M059J (cell line): Measurements from ENCODE around the gene CSPG4. TPM values are rescaled to one million over a fixed set of nuclear protein-coding genes. Genes with fewer than 3 reads are reported as not detected.
"Not testable (repeated sequence)": the region's sequence is repeated elsewhere in the genome, so short reads cannot be mapped to it uniquely, and the experiment has no call there.

Experiments used
- DNase-seq: peaks from one replicate; pipeline ENCODE4 v3.0.0-alpha.2; 2012; ENCODE audit warnings: low read depth
- total RNA-seq: library from RNA; depleted of rRNA; stranded (reverse); fragments of >200 nt; shearing (Covaris generic); gene quantifications from 2 replicates; pipeline ENCODE4 v1.2.3, GENCODE V29; 2014

The CSPG4 gene
- total RNA-seq, 1 experiment from 2014 or later: 8.2 TPM

DNA sequence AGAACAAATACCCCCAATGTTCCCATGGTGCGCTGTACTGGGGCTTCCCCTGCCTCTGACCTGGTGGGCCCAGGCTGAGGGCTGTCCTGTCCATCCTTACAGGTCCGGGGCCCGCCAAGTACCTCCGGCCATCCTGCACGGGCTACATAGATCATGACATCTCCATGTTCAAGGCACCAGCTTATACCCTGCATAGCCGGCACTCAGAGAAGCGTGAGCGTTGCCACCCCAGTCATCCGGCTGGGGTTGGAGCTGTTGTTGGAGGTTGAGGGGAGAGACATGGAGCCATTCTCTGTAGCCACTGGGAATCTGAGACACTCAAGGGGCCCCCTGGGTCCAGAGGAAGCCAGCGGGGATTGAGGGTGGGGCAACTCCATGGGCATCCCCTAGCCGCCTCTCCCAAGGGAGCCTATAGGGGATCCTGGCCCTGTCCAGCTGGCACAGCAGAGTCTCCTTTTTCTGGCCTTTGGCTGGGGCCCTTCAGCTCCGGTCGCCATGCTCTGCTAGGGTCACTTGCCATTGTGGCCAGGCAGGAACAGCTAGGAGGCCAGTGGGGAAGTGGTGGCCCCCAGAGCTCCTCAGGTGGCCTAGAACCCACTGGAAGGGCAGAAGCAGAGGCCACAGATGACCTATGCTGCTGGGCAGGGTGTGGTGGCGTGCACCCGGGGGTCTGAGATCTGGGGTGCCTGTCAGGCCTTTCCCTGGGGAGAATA is 12.5 kb upstream of the CSPG4 start:
- no peak for DNase-seq

- DNase-seq: peak; percentile 96
These were observed 11.4 kb upstream of the CSPG4 start for GRCh38 chr15:75723847-75724660.

DNA sequence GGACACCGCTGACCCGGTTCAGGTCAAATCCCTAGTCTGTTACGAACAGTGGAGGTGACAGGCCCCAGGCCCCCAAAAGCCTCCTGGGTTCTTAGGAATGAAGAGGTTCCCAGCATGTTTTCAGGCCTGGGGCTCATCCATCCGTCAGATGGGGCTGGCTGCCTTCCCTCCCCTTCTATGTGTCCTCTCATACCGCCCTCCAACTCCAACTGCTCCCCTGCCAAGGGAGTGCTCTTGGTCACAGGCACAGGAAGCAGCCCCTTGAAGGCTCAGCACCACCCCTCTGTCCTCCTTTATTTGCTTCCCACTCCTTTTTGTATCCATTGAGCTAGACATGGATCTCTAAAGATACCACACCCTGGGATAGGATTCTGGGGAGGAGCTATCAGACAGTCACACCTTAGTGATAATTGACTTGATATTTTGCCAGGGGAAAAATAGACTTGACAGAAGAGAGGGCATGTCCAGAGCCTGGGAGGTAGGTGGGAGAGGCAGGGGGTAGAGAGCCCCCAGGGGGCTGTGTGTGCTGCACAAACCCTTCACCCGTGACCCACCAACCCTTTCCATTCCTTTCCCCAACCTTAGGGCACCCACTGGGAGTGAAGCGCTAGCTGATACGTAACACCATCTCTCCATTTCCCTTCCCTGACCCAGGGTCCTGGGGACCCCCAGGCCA is 10.7 kb upstream of the CSPG4 start:
- DNase-seq: no peak

GRCh38 chr15:75721923-75722870 is 9.5 kb upstream of the CSPG4 start:
- no peak for DNase-seq

- DNase-seq: no peak
These were observed 8.9 kb upstream of the CSPG4 start for GRCh38 chr15:75721480-75721922.

DNA sequence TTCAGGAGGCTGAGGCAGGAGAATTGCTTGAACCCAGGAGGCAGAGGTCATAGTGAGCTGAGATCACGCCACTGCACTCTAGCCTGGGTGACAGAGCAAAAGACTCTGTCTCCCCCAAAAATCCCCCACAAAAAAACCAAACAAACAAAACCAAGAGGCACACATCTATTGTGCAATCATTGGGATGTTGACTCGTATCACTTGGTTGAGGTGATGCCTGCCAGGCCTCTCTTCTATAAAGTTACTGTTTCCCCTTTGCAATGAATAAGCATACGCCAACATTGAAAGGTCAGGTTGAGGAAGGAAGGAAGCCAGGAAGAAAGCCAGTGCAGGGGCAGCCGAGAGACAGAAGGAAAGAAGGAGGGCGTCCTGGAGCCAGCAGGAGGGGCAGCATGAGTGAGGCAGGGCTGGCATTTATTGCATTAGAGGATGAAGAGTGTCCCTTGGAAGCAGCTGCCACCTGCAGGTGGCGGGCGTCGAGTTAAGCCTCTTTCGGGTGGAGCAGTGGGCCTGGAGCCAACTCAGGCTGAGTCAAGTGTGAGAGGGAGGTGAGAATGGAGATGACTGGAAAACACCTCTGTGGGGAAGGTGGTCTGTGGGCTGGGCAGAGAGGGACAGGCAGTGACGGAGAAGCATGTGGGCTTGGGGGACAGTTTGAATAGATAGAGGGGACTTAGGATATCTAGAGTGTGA is 8.3 kb upstream of the CSPG4 start:
- DNase-seq: peak; percentile 76

- DNase-seq: no peak
These were observed 7.6 kb upstream of the CSPG4 start for GRCh38 chr15:75720297-75720696.

DNA sequence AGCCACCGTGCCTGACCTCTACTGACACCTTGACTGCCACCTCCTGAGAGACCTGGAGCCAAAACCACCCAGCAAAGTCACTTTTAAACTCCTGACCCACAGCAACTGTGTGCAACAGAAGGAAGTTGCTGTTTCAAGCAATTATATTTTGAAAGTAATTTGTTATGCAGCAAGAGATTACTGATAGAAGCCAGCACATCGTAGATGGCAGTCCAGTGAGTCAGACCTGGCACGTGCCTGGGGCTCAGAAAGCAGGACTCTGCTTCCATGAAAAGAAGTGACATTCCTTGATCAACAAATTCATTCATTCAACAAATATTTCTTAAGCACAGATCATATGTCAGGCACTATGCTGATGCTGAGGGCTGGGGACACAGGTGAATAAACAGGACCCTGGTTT is 5.7 kb upstream of the CSPG4 start:
- DNase-seq: peak; percentile 86

DNA sequence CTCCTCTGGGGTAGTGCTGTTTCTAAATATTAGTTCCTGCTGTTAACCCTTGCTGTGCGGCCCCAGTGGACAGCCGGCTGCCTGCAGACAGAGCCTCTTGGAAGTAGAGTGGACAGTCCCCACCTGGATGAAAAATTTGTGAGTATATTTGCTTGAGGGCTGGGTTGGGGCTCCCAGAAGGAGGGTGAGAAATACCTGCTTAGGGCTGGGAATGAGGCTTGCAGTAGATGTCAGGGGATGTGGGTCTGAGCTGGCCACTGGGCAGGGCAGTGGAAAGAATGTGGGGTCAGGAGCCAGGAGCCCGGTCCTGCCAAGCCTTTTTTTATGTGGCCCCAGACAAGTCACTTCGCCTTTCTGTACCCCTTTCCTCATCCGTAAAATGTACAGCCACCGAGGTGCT is 4.4 kb upstream of the CSPG4 start:
- DNase-seq: not testable (repeated sequence)

GRCh38 chr15:75716249-75716950 is 3.8 kb upstream of the CSPG4 start:
- not testable (repeated sequence) for DNase-seq

- DNase-seq: not testable (repeated sequence)
These were observed 2.7 kb upstream of the CSPG4 start for GRCh38 chr15:75715312-75715832.

DNA sequence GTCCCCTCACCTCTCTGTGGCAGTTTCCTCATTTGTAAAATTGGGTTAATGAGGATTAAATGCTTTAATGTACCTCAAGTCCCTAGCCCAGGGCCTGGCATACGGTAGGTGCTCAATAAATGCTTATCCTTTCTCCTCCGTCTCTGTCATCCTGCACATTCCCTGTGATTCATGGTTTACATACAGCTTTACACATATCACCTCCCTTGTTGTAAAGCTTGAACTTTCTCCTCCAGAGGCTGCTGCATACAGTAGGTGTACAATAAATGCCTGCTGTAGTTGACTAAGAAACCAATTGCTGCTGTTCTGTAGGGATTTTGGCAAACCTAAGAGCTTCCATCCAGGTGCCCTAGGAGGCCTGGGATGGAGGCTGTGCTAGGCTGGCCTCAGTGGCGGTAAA is 1.5 kb upstream of the CSPG4 start:
- no peak for DNase-seq

DNA sequence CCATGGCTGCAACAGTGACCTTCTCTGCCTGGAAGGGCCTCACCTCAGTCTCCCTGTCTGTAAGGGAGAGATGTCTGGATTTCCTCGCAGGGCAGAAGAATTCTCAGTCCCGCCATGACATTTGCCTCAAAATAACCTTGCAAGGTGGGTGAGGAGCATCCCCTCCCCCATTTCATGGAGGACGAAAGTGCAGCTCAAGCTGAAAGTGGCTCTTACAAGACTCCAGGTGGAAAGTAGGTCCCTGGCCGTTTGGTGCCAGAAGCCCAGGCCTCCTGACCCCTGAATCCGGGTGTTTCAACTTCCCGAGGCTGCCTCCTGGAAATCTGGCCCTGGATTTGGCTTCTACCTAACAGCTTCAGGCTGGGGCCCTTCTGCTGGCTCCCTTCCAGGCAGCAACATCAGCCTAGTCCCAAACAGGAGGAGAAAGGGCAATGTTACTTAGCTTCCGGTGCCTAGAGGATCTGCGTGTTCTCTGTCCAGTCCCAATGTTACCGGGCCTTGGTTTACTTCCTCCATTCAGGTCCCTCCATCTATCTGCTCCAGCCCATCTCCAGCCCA is 769 bp upstream of the CSPG4 start:
- peak; percentile 49 for DNase-seq

GRCh38 chr15:75711495-75711894 is 1.2 kb downstream of the CSPG4 start:
- peak; percentile 46 for DNase-seq

DNA sequence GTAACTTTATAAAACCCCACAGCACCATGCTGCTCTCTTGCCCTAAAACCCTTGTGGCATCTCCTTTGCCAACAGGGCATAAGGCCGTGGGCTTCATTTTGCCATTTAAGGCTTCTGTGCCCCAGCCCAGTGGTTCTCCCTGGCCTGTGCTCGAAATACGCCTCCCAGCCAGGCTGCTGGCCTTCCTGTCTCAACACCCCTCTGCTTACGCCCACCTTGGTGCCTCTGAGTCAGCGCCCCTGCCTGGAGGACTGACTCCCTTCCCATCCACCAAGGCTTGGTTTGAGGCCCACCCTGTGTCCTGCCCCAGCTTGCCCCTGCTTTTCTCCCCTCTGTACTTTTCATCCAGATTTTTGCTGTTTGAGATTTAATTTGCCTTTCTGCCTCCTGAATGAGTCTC is 1.8 kb downstream of the CSPG4 start:
- not testable (repeated sequence) for DNase-seq

DNA sequence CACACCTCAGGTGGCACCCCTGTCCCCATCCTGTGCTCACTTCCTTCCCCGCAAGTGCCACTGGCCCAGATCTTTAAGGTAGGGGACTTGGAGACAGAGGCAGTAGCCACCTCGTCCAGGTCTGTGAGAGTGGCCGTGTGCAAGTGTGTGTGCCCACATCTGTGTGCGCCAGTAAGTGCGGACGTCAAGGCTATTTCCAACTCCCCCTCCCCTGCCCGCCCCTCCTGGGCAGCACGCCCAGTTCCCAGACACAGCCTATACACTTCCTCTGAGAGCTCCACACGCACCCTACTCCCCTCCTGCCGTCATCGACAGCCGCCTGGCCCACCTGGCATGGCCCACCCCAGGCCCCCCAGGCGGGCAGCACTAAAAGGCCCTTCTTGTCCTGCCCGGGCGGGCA is 3.2 kb downstream of the CSPG4 start:
- DNase-seq: not testable (repeated sequence)

DNA sequence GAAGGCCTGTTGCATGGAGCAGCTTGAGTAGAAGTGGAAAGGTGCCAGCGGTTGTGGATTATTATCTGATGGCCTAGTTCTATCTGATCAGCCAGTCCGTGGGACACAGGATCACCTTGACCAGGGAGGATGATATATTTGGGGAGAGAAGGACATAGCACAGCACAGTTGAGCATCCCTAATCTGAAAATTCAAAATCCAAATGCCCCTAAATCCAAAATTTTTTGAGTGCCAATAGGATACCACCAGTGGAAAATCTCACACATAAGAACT is 6.0 kb downstream of the CSPG4 start:
- no peak for DNase-seq

GRCh38 chr15:75705854-75706681 is 6.6 kb downstream of the CSPG4 start:
- DNase-seq: no peak

DNA sequence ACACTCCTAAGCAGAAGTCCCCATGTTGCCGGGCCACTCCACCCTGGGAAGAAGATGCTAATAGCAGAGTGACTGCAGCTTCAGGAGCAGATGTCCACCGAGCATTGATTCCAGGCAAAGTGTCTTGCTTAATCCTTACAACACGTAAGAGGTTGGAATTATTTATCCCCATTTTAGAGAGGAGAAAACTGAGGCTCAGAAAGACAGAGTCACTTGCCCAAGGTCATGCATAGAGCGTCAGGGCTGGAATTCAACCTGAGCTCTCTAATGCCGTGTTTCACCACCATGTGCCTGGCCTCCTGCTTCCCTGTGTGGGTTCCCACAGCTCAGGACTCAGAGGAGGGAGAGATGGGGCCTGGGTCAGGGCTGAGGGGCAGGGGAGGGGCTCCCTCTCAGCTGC is 7.3 kb downstream of the CSPG4 start:
- DNase-seq: not testable (repeated sequence)
